BJ (cell line): Measurements from ENCODE around the gene PIK3CD. TPM values are rescaled to one million over a fixed set of nuclear protein-coding genes. Genes with fewer than 3 reads are reported as not detected.

Experiments
- CTCF ChIA-PET: fragments of 350-600 bp; formaldehyde crosslinking; extraction: SDS; loops from one replicate; lab custom pipeline; 2021; ENCODE audit warnings: antibody characterized with exemption, inconsistent platforms; lab: Yijun Ruan, JAX
- POLR2A ChIA-PET: fragments of 300-600 bp; sonication (Branson Sonifier 250); formaldehyde crosslinking; extraction: SDS; loops from one replicate; lab custom pipeline; 2021; ENCODE audit warnings: antibody characterized with exemption; lab: Charles Lee
- DNase-seq: peaks from one replicate; pipeline ENCODE4 v3.0.0-alpha.2; 2011; ENCODE audit warnings: low read depth
- H3K27me3 ChIP-seq: 2 replicates; pipeline ENCODE4 v1.6.0; 2011; ENCODE audit warnings: low read length; ENCODE audit not compliant: control insufficient read depth, insufficient read depth
- H3K36me3 ChIP-seq: 2 replicates; pipeline ENCODE4 v1.5.1; 2011; ENCODE audit warnings: low read length; ENCODE audit not compliant: control insufficient read depth, insufficient read depth
- H3K4me3 ChIP-seq: 2 replicates; pipeline ENCODE4 v1.5.1; 2011; ENCODE audit warnings: low read depth, mild to moderate bottlenecking, control low read depth, low read length
- polyA plus RNA-seq: library from polyadenylated mRNA; depleted of rRNA; stranded (reverse); fragments of >200 nt; gene quantifications from 2 replicates; pipeline ENCODE4 v1.2.3, GENCODE V29; 2011
- TF ChIP-seq, protein P1 (sequence below): IDR thresholded peaks from 2 replicates; pipeline ENCODE4 v1.5.1; 2011; ENCODE audit warnings: low read depth, mild to moderate bottlenecking, control low read depth, inconsistent platforms, low read length, moderate library complexity; ENCODE audit not compliant: insufficient read depth

Gene PIK3CD
- polyA plus RNA-seq, 1 experiment, result 9.2 TPM

GRCh38 chr1:9663257-9663656 is 11.7 kb downstream of the PIK3CD start:
- ChIA-PET POLR2A (no interaction called here), CTCF (no interaction called here)
- TF ChIP-seq, protein P1, sequence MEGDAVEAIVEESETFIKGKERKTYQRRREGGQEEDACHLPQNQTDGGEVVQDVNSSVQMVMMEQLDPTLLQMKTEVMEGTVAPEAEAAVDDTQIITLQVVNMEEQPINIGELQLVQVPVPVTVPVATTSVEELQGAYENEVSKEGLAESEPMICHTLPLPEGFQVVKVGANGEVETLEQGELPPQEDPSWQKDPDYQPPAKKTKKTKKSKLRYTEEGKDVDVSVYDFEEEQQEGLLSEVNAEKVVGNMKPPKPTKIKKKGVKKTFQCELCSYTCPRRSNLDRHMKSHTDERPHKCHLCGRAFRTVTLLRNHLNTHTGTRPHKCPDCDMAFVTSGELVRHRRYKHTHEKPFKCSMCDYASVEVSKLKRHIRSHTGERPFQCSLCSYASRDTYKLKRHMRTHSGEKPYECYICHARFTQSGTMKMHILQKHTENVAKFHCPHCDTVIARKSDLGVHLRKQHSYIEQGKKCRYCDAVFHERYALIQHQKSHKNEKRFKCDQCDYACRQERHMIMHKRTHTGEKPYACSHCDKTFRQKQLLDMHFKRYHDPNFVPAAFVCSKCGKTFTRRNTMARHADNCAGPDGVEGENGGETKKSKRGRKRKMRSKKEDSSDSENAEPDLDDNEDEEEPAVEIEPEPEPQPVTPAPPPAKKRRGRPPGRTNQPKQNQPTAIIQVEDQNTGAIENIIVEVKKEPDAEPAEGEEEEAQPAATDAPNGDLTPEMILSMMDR, result no peak
- no peaks in the 10 kb centered on the region for H3K36me3 ChIP-seq
- no peak for DNase-seq
- no peak overlapping the region for H3K4me3 ChIP-seq
- no peaks in the 10 kb centered on the region for H3K27me3 ChIP-seq

DNA sequence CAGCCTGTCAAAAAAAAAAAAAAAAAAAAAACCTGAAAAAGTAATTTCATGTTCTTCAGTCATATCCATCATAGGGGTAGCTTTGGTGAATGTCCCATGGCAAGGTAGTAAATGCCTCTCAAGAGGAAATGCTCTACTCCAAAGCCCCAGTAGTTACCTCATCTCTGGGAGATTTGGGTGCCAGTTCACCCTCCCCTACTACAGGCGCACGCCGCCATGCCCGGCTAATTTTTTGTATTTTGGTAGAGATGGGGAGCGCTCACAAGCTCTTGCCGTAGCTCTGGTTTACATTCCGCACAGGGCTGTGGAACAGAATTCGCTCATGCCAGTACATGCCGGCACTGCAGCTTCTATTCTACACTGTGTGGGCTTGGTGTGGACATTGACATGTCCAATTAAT is 13.7 kb downstream of the PIK3CD start:
- H3K36me3 ChIP-seq, result no peaks in the 10 kb centered on the region
- TF ChIP-seq, protein P1, result no peak
- H3K4me3 ChIP-seq, result no peak overlapping the region
- no peak for DNase-seq
- H3K27me3 ChIP-seq, result no peaks in the 10 kb centered on the region
- CTCF ChIA-PET, result interaction anchor here (0.8 to 1.9 kb wide), 3 partner anchors 21 to 56 kb away, joined by 3 to 5 read pairs (median 3); no protein-coding TSS in a partner anchor
- POLR2A ChIA-PET, result interaction anchor here (0.7 kb wide), 1 partner anchor 24 kb away, joined by 4 read pairs; no protein-coding TSS in a partner anchor

GRCh38 chr1:9668080-9668479 is 16.5 kb downstream of the PIK3CD start:
- H3K4me3 ChIP-seq, result no peak overlapping the region
- DNase-seq, result no peak
- POLR2A ChIA-PET, result no interaction called here
- H3K27me3 ChIP-seq, result no peaks in the 10 kb centered on the region
- CTCF ChIA-PET, result interaction anchor here (0.9 to 2.2 kb wide), 3 partner anchors 18 to 41 kb away, joined by 4 to 5 read pairs (median 5); no protein-coding TSS in a partner anchor
- no peaks in the 10 kb centered on the region for H3K36me3 ChIP-seq
- TF ChIP-seq, protein P1, result no peak

- CTCF ChIA-PET, result no interaction called here
- H3K36me3 ChIP-seq, result no peaks in the 10 kb centered on the region
- no peak for DNase-seq
- H3K4me3 ChIP-seq, result no peak overlapping the region
- POLR2A ChIA-PET, result no interaction called here
- TF ChIP-seq, protein P1, result no peak
- H3K27me3 ChIP-seq, result no peaks in the 10 kb centered on the region
Observed at GRCh38 chr1:9670085-9670484, 18.6 kb downstream of the PIK3CD start.

DNA sequence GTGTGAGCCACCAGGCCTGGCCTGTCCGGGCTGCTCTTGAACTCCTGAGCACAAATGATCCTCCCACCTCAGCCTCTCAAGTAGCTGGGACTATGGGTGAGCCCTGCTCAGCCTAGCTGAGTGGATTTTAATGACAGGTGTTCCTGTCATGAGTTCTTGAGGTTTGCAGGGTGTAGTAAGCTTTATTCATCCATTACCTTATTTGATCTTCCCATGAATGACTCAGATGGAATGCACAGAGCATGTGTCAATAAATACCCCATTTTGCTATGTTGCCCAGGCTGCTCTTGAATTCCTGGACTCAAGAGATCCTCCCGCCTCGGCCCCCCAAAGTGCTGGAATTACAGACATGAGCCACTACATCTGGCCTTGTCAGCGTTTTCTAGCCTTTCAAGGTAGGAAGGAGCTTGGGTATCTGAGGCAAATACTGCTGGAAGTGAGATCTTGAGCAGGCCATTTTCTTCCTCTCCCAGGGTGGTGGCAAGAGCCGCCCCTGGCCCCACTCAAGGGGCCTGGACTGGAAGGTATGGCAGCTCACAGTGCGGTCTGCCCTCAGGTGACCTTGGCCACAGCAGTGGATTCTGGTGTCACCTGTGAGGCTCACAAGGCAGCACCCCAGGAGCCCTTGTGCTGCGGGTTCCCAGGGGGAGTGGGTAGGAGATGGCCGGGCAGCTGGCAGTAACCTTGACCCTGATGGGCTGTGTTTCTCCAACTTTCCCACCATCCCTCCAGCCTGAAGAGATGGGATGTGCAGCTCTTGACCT is 20.0 kb downstream of the PIK3CD start:
- TF ChIP-seq, protein P1, result no peak
- ChIA-PET POLR2A (interaction anchor here (0.7 kb wide), 1 partner anchor 1039 kb away, joined by 4 read pairs; no protein-coding TSS in a partner anchor), CTCF (interaction anchor here (1.3 to 1.8 kb wide), 2 partner anchors 9 to 45 kb away, joined by 5 to 6 read pairs; no protein-coding TSS in a partner anchor)
- no peaks in the 10 kb centered on the region for H3K36me3 ChIP-seq
- H3K4me3 ChIP-seq, result no peak overlapping the region
- no peaks in the 10 kb centered on the region for H3K27me3 ChIP-seq
- DNase-seq, result no peak
